ENCODE results near the gene PPP2R1B. TPM values are rescaled to one million over a fixed set of nuclear protein-coding genes. Genes with fewer than 3 reads are reported as not detected.

The PPP2R1B gene
- total RNA-seq = 20.2 and 34.8 TPM in 2 replicates

GRCh38 chr11:111765984-111766833, at the start of gene PPP2R1B:
Gene PPP2R1B (minus strand): TSS chr11:111766389. CDS start chr11:111766361, 28 bp downstream.

Other genes with a start within 250 kb of the PPP2R1B start
- 7.7 and 10.2 TPM in 2 replicates for gene LAYN, start 225.7 kb downstream of the PPP2R1B start, total RNA-seq
- 9.9 and 11.5 TPM in 2 replicates for gene SIK2, start 163.9 kb downstream of the PPP2R1B start, total RNA-seq
- 23.5 and 36.6 TPM in 2 replicates for gene ALG9, start 105.2 kb upstream of the PPP2R1B start, total RNA-seq
- gene FDXACB1, start 112.8 kb upstream of the PPP2R1B start, total RNA-seq = 2.6 and 4.9 TPM in 2 replicates
- 8.6 and 13.2 TPM in 2 replicates for gene CFAP68, start 113.2 kb upstream of the PPP2R1B start, total RNA-seq
- 6.5 and 29.8 TPM in 2 replicates for gene CRYAB, start 145.4 kb upstream of the PPP2R1B start, total RNA-seq
- gene HSPB2, start 146.3 kb upstream of the PPP2R1B start, total RNA-seq = 0.20 and 0.73 TPM in 2 replicates
- 0.37 TPM in 1 of 2 replicates, not detected in the other for gene C11orf52, start 152.5 kb upstream of the PPP2R1B start, total RNA-seq
- gene DIXDC1, start 171.0 kb upstream of the PPP2R1B start, total RNA-seq = 10.2 and 13.6 TPM in 2 replicates